ENCODE results near the gene UNC5C.
A peak's percentile ranks its signal among the peaks of the same experiment; 100 is the strongest.

Gene UNC5C

DNA sequence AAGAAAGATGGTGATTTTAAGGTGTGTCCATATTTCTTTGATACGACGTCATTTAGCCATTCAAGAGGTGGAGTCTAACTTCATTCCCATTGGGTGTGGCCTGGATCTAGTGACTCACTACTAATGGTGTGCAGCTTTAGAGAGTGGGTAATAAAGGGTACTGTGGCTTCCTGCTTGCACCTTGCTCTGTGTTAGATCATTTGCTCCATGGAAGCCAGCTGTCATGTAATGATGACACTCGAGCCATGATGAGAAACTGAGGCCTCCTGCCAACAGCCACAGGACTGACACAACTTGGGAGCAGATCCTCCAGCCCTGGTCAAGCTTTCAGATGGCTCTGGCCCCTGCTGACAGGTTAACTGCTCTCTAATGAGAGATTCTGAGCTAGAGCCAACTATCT is 82.0 kb downstream of the UNC5C start:
- peak; percentile 39 for DNase-seq (ENCODE audit: low spot score)

DNA sequence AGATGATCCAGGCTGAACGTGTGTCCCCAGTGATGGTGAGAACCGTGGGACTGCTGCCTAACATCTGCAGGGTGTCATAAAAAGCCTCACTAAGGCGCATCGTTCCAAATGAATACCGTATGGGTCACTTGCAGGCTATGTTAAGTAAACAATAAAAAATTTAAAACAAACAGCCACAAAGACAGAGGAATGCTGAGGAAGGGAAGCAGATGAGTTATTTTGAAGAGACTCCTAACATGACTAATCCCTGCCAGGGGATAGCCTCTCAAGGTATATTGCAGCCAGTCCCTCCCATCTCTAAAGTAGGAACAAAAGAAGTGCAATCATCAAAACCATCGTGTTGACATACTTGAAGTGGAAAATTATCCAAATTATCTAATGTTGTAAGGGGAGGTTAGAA is 83.8 kb downstream of the UNC5C start:
- DNase-seq (ENCODE audit: low spot score) = peak; percentile 19

DNA sequence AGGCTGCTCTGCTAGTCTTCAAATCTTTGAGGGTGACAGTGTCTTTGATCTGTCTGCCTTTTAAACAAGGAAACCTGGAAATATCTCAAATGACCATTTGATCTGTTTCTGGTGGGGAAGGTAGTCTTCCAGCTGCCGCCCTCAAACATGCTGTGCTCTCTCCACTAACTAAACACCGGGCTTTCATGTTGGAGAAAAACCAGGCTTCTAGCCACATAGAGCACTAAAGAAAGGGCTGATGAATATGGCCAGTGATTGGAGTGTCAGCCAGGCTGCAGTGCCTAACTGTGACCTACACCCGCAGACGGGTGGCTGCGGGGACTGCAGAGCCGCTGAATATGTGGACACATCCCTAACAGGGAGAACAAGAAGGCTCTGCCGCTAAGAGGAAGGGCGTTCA is 85.9 kb downstream of the UNC5C start:
- no peak for DNase-seq (ENCODE audit: low spot score)

- no peak for DNase-seq (ENCODE audit: low spot score)
These were observed 91.4 kb downstream of the UNC5C start for GRCh38 chr4:95457353-95457752.

GRCh38 chr4:95450294-95450693 is 98.5 kb downstream of the UNC5C start:
- DNase-seq (ENCODE audit: low spot score) = no peak

DNA sequence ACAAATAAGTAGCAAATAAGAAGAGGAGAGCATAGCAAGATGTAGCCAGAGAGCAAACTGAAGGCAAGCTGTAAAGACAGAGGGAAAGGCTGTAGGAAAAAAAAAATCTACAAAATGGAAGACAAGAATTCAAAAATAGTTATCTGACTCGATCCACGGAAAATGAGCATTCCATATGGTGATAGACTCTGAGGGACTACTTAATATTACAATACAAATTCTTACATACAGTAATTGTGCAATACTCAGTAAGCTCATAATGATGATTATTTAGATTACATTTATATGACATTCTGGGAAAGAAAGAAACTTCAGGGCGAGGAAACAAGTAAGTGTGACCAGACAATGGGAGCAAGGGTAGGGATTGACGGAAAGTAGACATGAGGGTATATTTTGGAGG is 102.6 kb downstream of the UNC5C start:
- no peak for DNase-seq (ENCODE audit: low spot score)

DNA sequence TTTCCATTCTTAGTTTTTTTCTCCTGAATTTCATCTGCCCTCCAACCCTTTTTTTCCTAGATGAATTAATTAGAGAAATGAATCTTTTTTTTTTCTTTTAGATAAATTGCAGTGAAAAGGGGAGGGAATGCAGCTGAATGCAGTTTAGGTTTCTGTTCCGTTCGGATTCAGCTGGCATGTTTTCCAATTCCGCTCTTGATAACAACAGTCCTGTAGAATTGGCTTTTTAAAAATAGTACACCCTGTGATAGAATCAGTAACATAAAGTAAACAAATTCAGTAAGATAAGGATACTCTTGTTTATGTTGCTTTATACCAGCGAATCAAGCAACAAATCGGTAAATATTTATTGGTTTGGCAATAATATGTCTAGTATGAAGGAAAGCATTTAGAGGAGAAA is 103.5 kb downstream of the UNC5C start:
- DNase-seq (ENCODE audit: low spot score) = no peak

DNA sequence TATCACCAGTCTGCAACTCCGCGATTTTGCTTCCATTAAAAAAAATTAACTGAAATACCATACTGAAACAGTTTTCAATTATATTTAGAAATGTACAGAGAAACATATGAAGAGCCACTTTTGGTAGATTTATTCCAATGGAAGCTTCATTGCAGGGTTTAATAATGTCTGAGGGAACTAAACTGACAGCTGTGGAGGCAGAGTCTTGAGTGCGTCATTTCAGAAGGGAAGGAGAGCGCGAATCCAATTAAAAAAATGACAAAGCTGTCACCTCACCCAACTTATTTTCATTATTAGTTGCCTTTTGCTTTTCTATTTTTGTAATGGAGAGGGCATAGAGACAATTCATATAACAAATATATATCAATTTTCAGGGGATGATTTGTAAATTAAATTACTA is 104.0 kb downstream of the UNC5C start:
- no peak for DNase-seq (ENCODE audit: low spot score)

DNA sequence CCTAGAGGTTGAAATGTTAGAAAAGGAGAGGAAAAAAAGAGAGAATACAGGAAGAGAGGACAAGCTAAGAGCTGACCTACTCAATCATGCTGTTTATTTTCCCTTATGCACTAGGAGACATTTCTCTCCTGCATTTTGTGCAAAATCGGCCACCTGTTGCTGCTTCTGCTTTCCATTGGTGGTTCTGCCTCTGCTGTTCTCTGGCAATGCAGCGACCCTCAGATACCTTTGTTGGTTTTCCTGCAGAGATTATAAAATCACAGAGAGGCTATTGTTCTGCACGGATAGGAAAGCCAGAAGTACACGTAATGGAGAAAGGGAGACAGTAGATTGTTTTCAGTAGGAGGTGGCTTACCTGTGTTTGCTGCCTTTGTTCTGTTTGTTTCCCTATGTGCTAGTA is 108.9 kb downstream of the UNC5C start:
- no peak for DNase-seq (ENCODE audit: low spot score)

DNA sequence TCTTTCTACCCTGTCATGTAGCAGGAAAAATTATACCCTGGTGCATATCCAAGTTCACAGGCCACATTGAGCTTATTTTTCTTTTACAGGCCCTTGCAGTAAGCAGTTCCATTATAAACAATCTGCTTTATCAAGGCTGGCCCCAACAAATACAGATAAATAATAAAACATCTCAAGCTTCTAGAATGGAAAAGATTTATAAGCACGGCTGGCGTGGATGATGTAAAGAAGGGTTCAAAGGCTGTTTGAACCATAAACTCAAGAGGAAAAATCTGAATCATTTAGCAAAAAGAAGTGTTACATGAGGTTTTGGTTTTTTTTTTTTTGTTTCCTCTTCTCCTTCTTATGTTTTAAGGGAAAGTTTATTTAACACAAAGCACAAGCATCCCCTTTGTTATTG is 109.7 kb downstream of the UNC5C start:
- DNase-seq (ENCODE audit: low spot score) = no peak

GRCh38 chr4:95432466-95432865 is 116.3 kb downstream of the UNC5C start:
- no peak for DNase-seq (ENCODE audit: low spot score)

DNA sequence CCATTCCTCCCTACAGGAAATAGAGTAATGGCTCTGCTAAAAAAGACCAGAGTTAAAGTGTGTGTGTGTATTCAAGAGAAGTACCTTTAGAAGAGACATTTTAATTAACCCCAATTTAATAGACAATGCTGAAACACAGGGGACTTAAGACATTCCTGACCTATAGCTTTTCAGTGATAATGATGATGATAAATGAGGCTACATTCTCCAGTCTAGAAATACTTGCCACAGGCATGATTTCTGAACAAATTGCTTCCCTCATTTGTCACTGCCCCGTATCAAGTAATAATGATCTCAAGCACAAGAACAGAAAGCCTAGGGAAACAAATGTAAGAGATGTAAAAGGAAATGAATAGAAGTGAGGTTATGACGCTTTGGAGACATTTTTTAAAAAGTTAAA is 117.1 kb downstream of the UNC5C start:
- no peak for DNase-seq (ENCODE audit: low spot score)

DNA sequence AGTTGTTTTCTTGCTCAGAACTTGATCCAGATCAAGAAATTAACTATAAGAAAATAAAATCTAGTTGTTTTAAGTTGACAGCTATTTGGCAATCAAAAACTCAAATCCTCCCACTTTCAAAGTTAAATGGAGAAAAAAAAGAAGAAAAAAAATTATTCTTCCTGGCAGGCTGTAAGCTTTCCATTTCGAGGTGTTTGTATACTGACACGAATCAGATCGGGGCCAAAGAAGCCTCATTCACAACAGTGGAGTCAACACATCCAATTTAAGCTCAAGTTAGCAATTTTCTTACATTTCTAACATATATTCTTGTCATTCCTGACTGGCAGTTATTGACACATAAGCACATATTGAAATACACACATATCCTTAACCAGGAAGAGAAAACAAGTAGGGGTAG is 119.4 kb downstream of the UNC5C start:
- DNase-seq (ENCODE audit: low spot score) = no peak

GRCh38 chr4:95428291-95429070 is 120.3 kb downstream of the UNC5C start:
- no peak for DNase-seq (ENCODE audit: low spot score)

- no peak for DNase-seq (ENCODE audit: low spot score)
These were observed 122.3 kb downstream of the UNC5C start for GRCh38 chr4:95426455-95426854.

DNA sequence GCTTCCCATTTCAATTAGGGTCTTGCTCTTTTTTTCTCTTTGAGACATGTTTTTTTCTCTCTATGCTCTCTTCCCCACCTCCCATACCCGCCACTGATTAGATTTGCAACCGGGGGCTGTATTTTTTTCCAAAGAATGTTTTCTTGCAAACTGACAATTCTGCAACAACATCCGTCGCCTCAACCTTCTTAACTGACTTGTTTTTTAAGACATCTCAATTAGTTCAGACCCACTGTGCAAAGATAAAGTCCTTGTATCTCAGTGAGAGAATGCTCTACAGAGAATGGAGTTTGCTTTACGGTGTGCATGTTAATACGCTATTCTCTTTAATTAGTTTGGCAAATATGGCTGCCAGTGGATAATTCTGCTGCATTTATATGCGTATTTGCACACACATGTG is 126.3 kb downstream of the UNC5C start:
- no peak for DNase-seq (ENCODE audit: low spot score)

- DNase-seq (ENCODE audit: low spot score) = no peak
These were observed 126.9 kb downstream of the UNC5C start for GRCh38 chr4:95421869-95422268.

DNA sequence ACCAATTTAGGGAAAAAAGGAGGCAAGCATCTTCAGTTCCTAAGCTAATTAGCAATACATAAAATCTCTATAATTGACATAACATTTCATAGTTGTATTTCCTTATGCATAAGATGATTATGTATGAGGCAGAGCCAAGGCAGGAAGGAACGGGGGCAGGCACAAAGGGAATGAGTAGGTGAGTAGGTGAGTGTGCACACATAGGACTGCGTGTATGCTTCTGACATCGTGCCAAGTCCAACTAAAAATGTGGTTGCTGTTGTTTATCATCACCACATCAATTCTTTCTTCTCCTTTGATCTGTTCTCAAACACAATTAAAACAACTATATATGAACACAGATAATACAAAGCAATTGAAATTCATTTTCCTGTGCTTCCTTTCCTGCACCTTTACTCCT is 131.2 kb downstream of the UNC5C start:
- peak; percentile 77 for DNase-seq (ENCODE audit: low spot score)

DNA sequence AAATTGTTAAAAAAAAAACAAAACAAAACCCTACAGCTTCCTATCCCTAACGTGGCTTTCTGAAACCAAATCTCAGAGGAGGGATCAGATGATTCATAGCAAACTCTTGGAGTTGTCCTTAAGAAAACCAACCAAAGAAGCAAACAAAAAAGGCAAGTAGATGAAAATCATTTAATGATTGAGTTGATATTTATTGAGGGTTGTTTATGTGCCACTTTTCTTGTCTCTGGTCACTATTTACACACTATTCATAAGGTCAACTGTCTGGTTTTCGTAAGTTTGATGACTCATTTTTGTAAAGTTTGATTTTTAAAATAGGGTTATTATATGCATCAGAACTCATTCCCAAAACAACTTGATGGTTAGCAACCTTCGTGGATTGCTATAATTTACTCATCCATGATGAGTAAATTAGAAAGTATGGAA is 133.4 kb downstream of the UNC5C start:
- no peak for DNase-seq (ENCODE audit: low spot score)

GRCh38 chr4:95411371-95412088 is 137.2 kb downstream of the UNC5C start:
- peak; percentile 12 for DNase-seq (ENCODE audit: low spot score)

GRCh38 chr4:95410387-95410977 is 138.3 kb downstream of the UNC5C start:
- DNase-seq (ENCODE audit: low spot score) = no peak

DNA sequence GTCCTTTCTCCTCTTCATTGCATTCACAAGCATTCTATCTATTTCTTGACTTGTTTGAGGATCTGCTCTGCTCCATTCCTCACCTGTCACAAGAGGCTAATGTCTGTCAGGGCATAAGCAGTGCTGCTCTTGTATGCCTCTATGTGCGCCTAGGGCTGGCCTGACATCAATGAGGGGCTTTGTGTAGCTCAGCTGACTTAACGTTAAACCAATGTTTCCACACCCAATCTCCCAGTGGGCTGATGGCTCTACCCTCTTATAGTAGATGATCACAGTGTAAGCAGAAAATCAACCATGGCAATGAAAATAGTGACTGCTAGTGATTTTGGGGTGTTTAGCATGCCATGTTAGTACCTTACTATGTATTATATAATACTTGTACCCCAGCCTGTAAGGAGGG is 139.0 kb downstream of the UNC5C start:
- DNase-seq (ENCODE audit: low spot score) = no peak

DNA sequence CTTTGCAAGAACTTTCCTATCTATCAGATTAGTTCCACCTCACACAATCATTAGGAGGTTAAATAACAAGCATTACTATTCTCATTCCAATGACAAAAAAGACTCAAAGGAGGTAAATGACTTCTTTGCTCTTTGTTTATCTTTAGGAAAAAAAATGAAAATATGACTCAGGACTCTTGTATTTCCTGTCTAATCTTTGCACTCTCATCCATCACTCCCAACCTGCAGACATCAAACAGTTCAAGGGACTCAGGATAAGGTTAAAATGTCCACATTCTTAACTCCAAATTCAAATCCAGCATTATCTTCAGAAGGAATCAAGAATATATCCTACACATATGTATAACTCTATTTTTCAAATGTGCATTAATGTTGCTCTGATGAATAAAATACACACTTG is 139.6 kb downstream of the UNC5C start:
- DNase-seq (ENCODE audit: low spot score) = no peak

All from SW480 (cell line).